Measurements from ENCODE around the gene TMEM94.
"Not testable (repeated sequence)": the region's sequence is repeated elsewhere in the genome, so short reads cannot be mapped to it uniquely, and the experiment has no call there.

The TMEM94 gene

DNA sequence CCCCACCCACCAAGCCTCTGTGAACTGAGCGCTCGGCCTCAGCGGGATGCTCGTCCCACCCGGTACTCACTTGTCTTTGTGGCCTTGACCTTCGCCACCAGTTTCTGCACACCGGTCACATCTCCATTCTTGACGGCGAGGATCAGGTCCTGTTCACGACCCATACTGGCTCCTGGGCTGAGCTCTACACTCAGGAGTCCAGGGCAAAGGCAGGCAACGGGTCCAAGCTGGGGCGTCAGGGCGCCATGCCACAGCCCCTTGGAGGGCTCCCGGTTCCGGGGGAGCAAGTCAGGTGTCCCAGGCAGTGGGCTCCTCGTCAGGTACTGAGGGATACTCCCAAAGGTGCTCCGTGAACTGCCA is 57.2 kb downstream of the TMEM94 start:
- no peak for DNase-seq

DNA sequence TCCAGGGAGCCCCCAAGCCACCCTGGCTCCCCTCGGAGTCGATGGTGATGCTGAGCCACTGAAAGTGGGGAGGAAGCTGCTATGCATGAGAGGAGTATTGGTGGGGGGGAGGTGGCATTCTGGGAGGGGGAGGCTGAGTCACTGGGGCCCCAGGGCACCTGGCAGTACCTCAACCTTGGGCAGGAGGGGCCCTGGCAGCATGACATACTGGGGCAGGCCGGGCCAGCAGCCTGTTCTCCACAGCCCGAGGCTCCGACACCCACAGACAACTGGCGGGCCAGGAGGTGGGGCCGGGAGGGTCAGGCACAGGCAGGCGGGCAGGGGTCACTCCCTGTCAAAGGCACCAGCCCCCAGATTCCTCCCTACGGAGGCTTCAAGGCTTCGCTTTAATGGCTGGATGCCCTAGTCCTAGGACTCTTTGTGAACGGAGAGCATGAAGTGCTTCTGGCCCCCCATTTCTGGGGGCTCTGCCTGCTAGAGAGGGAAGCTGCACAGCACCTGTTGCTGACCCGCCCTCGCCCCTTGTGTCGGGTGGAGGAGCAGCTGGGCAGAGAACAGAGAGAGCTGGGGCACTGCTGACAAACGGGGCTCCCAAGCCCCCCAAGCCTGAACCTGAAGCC is 58.0 kb downstream of the TMEM94 start:
- DNase-seq = no peak

DNA sequence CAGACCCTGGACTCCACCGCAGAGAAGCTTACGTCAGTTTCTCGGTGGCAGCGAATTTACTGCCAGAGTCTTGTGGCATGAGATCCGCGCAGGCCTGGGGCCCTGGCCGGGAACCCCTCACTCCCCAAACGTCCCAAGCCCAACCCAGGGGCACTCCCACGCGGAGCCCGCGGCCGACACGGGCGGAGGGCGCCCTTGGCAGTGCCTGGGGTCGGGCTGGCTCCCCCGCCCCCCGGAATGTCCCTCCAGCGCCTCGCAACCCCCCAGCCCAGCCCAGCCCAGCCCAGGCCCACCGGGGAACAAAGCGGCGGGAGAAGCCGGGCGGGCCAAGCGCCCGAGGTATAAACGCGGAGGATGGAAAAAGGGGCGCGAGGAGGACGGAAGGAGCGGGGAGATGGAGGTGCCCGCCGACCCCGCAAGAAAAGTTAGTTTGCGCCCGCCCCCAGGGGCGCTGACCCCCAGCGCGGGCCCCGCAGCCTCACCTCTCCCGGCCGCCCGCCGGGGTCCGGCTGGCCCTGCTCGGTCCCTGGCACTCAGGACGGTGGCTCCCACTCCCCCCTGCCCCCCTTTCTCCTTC is 58.6 kb downstream of the TMEM94 start:
- no peak for DNase-seq

DNA sequence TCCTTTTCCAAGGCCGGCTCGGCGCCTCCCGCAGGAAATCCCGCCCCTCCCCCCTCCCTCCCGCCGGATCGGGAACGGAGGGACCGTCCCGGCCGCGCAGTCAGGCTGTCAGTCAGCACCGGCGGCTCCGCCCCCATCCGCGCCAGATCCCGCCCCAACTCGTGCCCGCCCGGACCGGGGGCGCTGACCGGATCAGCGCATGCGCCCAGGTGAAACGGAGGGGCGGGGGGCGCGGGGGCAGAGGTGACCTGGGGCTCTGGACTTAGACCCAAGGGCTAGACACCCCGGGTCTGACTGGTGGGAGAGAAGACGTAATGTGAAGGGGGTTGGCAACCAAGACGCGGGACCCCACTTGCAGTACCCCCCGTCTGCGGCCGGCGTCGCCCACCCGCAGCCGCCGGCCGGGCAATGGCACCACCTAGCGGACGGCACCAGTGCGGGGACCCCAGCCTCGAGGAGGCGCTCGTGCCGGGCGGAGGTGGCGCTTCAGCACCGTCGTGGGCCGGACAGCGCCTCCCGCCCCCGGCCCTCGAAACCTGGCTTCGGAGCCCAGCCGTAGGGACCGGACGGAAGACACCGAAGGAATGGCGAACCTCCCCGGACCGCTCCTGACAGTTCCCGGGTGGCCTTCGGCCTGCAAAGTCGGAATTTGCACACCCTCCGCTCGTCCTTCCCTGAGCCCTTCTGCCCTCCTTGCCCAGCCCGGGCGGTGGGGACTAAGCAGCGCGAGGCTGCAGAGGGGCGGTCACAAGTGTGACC is 59.2 kb downstream of the TMEM94 start, which contains the start of gene CASKIN2:
CASKIN2 (minus strand) TSS at position 42 of the 759 bp plus-strand sequence. CDS start 1,733 bp downstream, outside the sequence.
- DNase-seq = peak; percentile 41

DNA sequence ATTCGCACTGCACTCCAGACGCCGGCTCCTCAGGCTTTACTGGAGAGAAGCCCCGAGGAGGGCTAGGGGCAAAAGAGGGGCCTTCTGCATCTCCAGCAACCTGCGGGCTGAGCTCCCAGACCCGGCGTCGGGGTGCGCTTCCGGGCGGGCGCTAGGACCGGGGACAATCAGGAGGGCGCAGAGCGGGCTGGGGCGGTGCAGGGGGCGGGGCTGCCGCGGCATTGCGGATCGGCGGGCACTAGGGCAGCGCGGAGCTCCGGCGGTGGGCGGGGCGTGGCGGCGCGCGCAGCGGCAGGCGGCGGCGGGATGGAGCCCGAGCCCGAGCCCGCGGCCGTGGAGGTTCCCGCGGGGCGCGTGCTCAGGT is 59.8 kb downstream of the TMEM94 start, which contains the start of gene TSEN54:
TSEN54 (plus strand) TSS at position 274 of the 364 bp plus-strand sequence; CDS start at position 307, 33 bp downstream.
- no peak for DNase-seq

DNA sequence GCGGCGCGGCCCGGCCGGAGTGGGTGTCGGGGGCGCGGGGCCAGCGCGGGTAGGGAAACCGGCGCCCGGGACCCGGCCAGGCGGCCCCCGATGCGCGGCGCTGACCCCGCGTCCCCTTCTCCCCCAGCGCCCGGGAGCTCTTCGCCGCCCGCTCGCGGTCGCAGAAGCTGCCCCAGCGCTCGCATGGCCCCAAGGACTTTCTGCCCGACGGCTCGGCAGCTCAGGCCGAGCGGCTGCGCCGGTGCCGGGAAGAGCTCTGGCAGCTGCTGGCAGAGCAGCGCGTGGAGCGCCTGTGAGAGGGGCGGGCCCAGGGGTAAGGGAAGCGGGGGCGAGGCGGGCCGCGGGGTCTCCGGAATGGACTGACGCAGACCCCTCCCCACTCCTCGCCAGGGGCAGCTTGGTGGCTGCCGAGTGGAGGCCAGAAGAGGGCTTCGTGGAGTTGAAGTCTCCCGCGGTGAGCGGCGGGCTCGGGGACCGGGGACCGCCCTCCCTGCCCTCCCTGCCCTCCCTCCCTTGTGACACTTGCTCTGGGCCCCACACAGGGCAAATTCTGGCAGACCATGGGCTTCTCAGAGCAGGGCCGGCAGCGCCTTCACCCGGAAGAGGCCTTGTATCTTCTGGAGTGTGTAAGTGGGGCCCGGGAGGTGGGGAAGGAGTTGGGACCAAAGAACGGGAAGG is 60.3 kb downstream of the TMEM94 start:
- DNase-seq = no peak

DNA sequence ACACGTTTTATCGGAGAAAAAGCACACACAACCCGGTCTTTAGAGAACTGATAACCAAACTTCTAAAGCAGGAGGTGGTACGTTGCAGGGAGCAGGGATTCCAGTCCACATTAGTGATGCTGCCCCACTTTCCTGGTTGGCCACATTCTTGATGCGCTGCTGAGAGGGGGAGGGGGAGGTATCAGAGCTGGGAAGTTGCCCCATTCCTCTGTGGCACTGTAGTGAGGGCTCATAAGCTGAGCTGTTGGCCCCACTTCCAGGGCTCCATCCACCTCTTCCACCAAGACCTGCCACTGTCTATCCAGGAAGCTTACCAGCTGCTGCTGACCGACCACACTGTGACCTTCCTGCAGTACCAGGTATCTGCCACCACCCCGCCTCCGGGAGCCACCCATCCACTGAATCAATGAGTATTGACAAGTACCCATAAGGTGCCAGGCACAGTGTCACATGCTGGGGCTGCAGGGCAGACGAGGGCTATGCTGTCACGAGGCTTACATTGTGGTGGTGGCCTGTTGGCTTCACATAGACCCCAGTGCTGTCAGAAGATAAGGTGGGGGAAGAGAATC is 60.9 kb downstream of the TMEM94 start:
- no peak for DNase-seq

DNA sequence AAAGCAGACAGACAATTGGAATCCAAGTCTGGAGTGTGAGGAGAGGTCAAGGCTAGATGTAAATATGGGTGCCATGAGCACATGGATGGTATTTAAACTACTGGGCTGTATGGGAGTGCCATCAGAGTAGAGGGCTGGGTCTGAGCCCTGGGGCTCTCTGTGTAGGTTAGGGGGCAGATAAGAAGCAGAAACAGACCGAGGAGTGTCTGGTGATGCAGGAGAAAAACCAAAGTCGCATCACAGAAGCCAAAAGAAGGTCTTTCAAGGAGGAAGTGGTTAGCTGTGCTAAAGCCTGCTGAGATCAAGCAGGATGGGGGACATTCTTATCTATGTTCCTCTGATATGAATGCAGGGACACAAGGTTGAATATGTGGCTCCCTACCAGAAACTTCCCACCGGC is 61.8 kb downstream of the TMEM94 start:
- no peak for DNase-seq

DNA sequence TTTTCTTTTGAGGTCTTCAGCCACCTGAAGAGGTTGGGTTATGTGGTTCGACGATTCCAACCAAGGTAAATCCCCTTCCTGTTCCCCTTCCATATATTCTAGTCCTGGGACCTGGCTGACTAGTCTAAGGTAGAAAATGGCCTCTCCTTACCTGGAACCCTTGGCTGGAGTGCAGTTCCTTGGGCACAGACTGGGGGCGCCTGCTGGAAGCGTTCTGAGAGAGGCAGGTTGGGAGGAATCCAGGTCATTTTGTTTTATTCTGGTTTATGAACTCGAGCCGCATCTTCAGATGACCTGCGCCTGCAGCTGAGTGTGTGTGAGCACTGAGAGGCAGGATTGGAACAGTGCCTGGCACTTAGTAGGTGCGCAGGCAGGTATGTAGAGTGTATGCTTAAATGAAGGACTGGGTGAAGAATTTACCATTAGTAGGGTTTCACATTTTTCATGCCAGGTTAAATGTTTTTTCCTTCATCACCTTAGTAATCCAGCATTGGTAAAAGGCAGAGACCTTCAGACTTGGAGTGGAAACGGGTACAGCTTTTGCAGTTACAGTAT is 62.6 kb downstream of the TMEM94 start:
- no peak for DNase-seq

DNA sequence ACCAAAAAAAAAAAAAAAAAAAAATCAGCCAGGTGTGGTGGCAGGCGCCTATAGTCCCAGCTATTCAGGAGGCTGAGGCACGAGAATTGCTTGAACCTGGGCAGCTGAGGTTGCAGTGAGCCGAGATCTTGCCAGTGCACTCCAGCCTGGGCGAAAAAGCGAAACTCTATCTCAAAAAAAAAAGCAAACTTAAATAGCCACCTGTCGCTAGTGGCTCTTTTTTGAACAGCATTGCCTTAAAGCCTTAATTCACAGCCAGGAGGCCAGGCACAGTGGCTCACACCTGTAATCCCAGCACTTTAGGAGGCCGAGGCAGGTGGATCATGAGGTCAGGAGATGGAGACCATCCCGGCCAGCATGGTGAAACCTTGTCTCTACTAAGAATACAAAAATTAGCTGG is 64.0 kb downstream of the TMEM94 start:
- not testable (repeated sequence) for DNase-seq

DNA sequence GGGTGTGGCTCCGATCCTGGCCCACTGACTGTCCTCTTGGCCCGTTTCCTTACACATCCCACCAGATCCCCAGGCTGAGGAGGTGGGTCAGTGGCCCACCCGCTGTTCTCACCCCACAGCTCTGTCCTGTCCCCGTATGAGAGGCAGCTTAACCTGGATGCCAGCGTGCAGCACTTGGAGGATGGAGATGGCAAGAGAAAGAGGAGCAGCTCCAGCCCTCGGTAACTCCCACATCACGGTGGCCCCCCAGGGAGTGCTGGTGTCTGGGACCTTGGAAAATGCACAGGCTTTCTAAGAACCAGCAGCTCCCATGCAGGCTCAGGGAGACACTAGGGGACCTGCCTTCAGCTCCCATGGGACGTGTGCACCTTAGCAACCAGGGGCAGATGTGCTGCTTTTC is 64.9 kb downstream of the TMEM94 start:
- no peak for DNase-seq

DNA sequence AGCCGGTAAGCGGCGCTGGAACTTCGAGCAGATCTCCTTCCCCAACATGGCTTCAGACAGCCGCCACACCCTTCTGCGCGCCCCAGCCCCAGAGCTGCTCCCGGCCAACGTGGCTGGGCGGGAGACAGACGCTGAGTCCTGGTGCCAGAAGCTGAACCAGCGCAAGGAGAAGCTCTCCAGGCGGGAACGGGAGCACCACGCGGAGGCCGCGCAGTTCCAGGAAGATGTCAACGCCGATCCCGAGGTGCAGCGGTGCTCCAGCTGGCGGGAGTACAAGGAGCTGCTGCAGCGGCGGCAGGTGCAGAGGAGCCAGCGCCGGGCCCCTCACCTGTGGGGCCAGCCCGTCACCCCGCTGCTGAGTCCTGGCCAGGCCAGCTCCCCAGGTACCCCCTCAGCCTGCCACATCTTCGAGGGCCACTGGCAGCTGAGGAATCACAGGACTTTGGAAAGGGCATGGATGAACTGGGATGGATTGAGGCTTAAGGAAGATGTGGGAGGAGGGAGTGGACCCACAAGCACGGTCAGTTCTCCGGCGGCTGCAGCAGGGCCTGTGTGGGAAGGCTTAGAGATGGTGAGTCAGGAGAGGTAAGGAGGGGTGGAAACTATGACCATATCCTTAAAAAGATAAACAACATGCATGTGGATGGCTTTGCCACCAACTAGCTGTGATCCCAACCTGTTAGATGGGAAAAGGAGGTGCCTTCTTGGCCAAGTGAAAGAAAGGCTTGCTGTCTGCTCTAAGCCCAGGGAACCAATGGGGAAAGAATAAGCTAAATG is 65.7 kb downstream of the TMEM94 start:
- no peak for DNase-seq

DNA sequence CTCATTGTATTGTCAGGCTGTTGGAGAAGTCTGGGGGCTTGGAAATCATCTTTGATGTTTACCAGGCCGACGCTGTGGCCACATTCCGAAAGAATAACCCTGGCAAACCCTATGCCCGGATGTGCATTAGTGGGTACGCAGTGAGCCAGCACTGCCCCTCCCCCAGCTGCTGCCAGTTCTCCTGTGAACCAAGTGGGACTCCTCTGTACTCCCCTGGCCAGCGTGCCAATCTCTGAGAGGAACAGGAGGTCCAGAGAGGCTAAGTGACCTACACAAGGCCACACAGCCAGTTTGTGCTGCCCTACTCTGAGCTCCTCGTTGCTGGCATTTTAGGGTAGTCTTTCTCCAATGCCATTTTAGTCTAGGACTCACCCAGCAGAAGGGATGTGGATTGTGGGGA is 67.2 kb downstream of the TMEM94 start:
- DNase-seq = no peak

DNA sequence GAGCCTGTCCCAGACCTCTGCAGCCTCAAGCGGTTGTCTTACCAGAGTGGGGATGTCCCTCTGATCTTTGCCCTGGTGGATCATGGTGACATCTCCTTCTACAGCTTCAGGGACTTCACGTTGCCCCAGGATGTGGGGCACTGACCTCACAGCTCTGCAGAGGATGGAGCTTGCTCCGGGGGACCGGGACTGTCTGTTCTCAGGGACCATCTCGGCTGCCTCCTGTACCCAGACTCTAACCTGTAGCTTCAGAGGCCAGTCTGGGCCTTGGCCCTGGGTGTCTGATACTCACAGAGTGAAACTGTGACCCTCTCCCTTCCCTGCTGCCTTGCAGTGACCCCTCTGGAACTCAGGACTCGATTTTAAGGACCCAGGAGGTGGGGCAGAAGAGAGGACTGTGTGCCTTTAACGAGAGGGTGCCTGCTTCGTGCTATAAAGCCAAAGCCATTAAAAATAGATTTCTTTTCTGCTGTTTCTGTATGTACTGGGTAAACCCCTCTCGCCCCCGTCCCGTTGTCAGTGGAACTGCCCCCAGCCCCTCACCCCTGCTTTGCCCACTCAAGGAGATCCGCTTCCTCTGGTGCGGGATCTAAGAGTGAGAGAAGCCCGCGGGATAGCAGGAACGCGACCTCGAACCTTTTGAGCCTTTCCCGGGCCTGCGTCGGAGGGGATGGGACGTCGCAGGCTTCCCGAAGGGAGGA is 68.0 kb downstream of the TMEM94 start:
- DNase-seq = no peak

DNA sequence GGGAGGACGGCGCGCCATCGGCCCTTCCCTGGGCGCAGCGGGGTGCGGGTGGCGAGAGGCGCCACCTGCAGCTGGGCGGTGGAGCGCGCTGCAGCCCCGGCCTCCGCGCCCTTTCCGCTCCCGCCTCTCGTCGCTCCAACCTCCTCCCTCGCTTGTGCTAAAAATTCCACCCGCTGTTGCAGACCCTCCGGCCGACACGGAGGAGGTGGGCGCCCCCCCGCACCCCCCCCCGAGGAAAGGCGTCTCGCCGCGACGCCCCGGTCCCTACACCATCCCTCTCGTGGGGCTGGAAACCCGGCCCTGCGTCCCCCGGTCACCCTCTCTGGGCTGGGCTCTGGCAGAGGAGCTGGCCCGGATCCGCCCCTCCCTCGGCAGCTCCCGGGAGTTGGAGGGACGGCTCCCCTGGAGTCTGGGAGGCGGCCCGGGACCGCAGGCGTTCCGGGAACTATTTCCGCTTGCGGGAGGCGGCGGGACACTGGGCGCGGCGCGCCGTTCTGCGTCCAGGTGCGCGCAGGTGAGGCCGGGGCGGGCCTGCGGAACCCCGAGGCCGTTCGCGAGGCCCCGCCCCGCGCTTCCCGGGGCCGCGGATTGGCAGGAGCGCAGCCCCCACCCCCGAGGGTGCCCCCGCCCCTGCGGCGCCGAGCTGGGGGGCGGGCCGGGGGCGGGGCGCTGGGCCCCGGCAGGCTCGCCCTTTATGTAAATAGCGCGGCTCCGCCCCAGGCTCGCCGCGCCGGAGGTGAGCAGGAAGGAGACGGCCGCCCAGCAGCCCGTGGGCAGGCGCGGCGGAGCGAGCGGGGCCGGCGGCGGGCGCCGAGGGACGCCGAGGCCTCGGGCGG is 68.8 kb downstream of the TMEM94 start, which contains the start of gene LLGL2:
LLGL2 (plus strand) TSS at position 728 of the 836 bp plus-strand sequence. CDS start 17,730 bp downstream, outside the sequence.
- DNase-seq = peak; percentile 23

DNA sequence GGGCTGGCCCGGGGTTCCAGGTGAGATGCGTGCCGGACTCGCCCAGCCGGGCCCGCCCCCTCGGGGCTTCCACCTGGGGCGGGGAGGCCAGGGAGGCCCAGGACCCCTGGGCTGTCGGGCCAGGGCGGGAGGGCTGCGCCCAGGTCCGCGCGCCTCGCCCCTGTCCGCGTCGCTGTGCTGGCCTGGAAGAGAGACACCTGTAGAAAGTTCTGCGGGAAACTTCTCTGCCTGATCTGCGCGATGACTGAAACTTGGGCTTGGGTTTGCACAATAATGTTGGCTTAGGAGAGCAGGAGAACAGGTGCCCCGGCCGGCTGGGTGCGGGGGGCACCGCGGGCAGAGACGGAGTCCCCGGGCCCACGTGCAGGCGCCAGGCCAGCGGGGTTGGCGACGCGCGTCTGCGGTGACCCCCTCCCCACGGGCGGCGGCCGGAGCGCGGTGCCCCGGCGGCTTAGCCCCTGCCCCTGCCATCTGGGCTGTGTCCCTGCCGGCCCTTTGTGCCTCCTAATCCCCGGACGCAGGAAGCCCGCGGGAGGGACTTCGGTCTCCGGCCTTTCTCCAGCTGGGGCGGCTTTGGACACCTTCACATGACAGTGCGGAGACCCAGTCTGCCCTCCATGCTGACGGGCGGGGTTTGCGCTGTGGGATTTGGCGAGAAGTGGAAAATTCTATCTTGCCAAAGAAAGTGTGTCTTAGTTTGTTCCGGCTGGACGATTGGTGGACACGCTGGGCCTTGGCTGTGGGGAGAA is 69.5 kb downstream of the TMEM94 start:
- no peak for DNase-seq

DNA sequence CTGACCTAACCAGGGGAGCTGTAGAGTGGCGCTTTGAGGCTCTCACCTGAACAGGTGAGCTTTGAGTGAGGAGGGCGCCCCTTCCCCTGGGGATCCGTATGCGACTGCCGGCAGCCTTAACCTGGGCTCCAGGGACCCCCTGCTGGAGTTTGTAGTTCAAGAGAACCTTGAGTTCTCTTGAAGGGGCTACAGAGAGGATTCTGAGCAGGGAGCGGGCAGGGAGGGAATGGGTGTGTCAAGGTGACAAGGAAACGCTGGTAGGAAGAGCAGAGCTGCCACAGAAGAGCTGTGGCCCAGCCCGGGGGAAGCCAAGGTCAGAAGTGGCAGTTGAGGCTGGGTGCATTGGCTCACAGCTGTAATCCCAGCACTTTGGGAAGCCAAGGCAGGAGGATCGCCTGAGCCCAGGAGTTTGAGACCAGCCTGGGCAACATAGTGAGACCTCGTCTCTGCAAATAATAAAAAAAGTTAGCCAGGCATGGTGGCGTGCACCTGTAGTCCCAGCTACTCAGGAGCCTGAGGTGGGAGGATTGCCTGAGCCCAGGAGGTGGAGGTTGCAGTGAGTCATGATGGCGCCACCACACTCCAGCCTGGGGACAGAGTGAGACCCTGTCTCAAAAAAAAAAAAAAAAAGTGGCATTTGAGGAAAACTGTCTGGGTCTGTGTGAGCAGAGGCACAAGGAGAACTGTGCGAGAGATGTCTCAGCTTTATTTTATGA is 70.3 kb downstream of the TMEM94 start:
- no peak for DNase-seq

DNA sequence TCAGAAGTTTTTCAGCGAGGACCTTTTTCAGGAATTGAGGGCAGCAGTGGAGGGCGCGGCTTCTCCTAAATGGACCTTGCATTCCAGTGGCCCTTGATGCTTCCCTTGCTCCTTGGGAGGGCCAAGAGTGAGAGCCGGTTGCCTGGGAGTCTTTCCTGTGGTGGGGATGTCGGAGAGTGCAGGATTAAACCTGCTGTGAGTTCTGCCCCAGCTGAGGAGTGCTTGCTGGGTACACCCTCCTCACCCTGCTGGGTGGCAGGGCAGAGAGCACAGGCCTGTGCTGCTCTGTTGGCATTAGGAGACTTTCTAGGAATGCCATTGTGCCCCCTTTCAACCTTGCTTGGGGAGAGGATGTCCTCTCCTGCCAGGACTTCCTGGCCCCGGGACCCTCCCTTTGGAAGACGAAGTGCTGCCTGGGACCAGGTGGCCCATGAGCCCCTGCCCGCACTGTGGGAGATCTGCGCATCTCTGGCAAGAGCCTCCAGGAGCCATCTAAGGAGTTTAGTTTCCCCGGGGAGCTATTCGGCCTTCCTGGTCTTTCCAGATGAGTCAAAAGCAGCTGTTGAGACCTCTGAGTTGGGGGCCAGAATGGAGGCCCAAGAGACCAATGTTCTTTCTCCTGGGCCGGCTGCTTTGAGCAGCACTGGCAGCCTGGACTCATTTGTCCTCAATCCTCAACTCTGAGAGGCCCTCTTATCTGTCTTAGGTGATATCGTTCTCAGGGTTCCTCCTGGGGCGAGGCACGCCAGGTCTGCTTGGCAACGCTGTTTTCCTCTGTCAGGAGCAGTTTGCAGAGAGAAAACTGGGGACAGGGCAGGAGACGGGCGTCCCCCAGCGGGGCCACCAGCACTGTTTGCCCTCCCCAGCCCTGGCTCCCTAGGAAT is 74.6 kb downstream of the TMEM94 start:
- DNase-seq = no peak
